PC-3 (cell line): Measurements from ENCODE around the gene PTBP2.

Source experiments
- EZH2phosphoT487 ChIP-seq: fragments of 300-600 bp; sonication (generic); IDR thresholded peaks from 2 replicates; pipeline ENCODE4 v1.6.1; 2018; ENCODE audit warnings: mild to moderate bottlenecking, antibody characterized with exemption, low read length, borderline replicate concordance
- TF ChIP-seq, protein P1 (sequence below): fragments of 300-600 bp; sonication (generic); conservative IDR thresholded peaks from 2 replicates; pipeline ENCODE4 v1.5.1; 2017; ENCODE audit warnings: antibody characterized with exemption, low read depth, mild to moderate bottlenecking, low read length

GRCh38 chr1:96695954-96696353 is 25.6 kb upstream of the PTBP2 start:
- no peak for TF ChIP-seq EZH2phosphoT487
- TF ChIP-seq, protein P1, sequence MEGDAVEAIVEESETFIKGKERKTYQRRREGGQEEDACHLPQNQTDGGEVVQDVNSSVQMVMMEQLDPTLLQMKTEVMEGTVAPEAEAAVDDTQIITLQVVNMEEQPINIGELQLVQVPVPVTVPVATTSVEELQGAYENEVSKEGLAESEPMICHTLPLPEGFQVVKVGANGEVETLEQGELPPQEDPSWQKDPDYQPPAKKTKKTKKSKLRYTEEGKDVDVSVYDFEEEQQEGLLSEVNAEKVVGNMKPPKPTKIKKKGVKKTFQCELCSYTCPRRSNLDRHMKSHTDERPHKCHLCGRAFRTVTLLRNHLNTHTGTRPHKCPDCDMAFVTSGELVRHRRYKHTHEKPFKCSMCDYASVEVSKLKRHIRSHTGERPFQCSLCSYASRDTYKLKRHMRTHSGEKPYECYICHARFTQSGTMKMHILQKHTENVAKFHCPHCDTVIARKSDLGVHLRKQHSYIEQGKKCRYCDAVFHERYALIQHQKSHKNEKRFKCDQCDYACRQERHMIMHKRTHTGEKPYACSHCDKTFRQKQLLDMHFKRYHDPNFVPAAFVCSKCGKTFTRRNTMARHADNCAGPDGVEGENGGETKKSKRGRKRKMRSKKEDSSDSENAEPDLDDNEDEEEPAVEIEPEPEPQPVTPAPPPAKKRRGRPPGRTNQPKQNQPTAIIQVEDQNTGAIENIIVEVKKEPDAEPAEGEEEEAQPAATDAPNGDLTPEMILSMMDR: no peak
